GM04503 (cell line): ENCODE data around the gene NCKIPSD.
A peak's percentile ranks its signal among the peaks of the same experiment; 100 is the strongest.

Experiments
- DNase-seq: peaks from one replicate; pipeline ENCODE4 v3.0.0-alpha.2; 2012; ENCODE audit warnings: low read depth

Gene NCKIPSD

GRCh38 chr3:48647714-48648113 lies 38.0 kb downstream of the NCKIPSD start:
- DNase-seq = no peak

GRCh38 chr3:48644898-48645760 lies 40.6 kb downstream of the NCKIPSD start:
- DNase-seq = no peak

GRCh38 chr3:48642605-48643004 lies 43.1 kb downstream of the NCKIPSD start:
- DNase-seq = no peak

GRCh38 chr3:48641396-48641795 lies 44.3 kb downstream of the NCKIPSD start:
- no peak for DNase-seq

- no peak for DNase-seq
Observed at GRCh38 chr3:48639944-48640606, 45.6 kb downstream of the NCKIPSD start.

GRCh38 chr3:48637305-48637704 lies 48.4 kb downstream of the NCKIPSD start:
- DNase-seq = no peak

GRCh38 chr3:48636149-48636655 lies 49.5 kb downstream of the NCKIPSD start:
- DNase-seq = no peak

GRCh38 chr3:48635222-48636021 lies 50.3 kb downstream of the NCKIPSD start, which contains the start of gene SLC26A6:
TSS of gene SLC26A6 (minus strand) at chr3:48635461. CDS start at chr3:48635393, 68 bp downstream.
- peak; percentile 77 for DNase-seq

- DNase-seq = no peak
Observed at GRCh38 chr3:48634661-48635221, 51.0 kb downstream of the NCKIPSD start.

- no peak for DNase-seq
Observed at GRCh38 chr3:48633743-48634142, 52.0 kb downstream of the NCKIPSD start.

GRCh38 chr3:48633256-48633655 lies 52.5 kb downstream of the NCKIPSD start:
- DNase-seq = no peak

- no peak for DNase-seq
Observed at GRCh38 chr3:48631516-48632448, 53.9 kb downstream of the NCKIPSD start.

GRCh38 chr3:48630833-48631232 lies 54.9 kb downstream of the NCKIPSD start:
- no peak for DNase-seq

- no peak for DNase-seq
Observed at GRCh38 chr3:48630407-48630806, 55.3 kb downstream of the NCKIPSD start.

- DNase-seq = no peak
Observed at GRCh38 chr3:48629894-48630293, 55.8 kb downstream of the NCKIPSD start.

GRCh38 chr3:48628277-48629017 lies 57.3 kb downstream of the NCKIPSD start:
- no peak for DNase-seq

- no peak for DNase-seq
Observed at GRCh38 chr3:48625600-48625999, 60.1 kb downstream of the NCKIPSD start.

GRCh38 chr3:48624767-48625166 lies 60.9 kb downstream of the NCKIPSD start:
- DNase-seq = no peak

- no peak for DNase-seq
Observed at GRCh38 chr3:48623851-48624547, 61.7 kb downstream of the NCKIPSD start.
